GM19351 (cell line): Measurements from ENCODE around the gene PTPN14.
A peak's percentile ranks its signal among the peaks of the same experiment; 100 is the strongest.
"Not testable (repeated sequence)": the region's sequence is repeated elsewhere in the genome, so short reads cannot be mapped to it uniquely, and the experiment has no call there.

ENCODE experiments used
- ATAC-seq: cut with Tn5 transposase; IDR thresholded peaks from one replicate; pipeline ENCODE4 v1.9.1; 2021; ENCODE audit warnings: mild to moderate bottlenecking, moderate library complexity; ENCODE audit not compliant: unreplicated experiment

The PTPN14 gene

DNA sequence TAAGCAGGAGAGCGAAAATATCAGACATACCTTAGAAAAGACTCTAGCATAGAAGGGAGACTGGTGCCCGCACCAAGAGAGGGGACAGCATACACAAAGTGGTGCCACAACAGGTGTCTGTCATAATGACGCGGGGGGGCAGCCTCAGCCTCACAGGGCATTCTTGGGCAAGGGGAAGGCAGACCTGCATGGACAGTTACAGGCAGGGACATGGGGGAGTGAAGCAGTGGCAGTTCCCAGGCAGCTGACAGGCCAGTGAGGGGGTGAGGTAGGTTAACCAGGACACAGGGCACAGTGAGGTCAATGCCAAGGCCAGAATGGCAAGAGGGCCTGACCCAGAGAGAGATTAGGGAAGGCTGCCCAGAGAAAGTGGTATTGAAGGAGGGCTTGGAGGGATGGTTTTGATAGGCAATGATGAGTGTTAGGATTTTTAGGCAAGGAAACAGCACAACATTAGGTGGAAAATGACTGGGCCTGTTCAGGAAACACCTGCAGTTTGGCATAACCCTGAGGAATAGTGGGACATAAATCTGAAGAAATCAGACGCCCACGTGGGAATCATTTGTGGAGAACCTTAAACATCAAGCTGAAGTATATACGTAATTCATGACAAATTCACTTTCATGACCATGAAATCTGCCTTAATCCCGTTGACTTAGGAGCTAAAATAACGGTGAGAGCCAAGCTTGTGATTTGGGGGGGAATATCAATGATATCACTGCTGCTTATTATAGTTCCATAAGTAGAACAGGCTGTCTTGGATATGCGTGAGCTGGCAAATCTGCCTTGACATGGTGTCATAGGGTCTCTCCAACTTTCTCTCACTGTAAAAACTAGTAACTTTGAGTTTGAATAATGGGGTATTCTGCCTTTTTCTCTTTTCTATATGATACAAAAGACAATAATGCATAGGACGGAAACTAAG, 8.9 kb downstream of the PTPN14 start:
- no peak for ATAC-seq

DNA sequence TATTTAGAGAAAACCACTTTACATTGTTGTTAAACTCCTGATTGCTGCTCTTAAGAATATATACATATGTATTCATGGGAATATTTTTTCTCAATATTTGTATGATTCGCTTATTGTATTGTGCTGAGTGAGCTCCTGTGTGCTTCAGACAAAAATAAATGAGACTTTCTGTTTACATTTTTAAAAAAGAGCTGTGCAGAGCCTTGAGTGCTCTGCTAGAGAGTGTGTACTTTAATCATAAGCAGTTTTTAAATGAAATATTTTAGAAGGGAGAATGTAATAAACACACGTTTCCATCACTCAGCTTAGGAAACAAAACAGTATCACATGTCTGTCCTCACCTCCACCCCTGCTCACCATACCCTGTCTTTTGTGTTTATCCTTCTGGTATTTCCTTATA, 9.7 kb downstream of the PTPN14 start:
- no peak for ATAC-seq

DNA sequence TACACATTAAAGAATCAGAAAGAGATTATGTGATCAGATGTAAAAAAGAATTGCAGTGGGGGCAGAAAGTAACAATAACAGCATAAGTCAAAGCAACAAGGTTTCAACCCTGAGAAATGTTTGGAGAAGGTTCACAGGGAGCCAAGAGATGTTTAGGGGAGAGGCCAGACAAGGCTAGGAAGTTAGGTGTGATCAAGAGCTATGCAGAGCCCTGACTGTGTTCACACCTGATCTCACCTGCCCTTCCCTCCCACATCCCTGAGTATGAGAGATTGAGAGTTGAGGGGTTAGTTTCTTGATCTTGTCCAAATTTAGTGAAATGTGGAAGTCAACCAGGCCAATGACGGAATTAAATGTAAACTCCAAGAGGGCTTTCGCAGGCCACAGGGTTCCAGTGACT, 10.2 kb downstream of the PTPN14 start:
- no peak for ATAC-seq

DNA sequence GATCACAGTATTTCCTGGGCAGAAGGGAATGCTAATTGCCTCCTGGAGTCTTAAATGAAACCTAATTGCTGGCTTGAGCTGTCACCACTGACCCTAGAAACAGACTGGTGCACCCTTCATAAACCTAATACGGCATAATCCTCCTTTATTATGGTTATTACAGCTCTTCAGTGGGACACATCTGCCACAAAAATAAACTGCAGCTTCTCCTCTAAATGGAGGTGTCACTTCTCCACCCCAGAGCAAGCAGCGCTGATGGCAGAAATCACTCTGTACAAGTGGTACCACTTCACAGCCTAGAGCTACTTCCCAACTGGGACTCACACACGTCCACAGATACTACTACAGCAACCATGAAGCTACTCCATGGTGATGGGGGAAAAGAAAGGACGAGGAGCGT, 11.1 kb downstream of the PTPN14 start:
- ATAC-seq = no peak

DNA sequence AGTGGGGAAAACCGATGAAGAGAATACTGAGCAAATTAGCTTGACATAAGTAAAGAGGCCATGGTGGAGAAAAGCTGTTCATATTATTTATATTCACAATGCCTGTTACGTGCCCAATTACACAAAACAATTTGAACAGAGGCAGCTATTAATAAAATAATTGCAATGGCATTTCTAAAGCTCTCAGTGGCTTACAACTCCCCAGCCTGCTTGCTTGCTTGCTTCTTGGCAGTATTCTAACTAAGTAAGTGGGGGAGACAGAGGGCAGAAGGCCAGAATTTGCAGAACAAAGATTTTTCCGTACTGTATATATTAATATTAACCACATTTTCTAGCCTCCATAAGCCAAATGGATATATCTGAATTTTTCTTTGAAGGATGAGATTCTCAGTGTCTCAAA, 12.9 kb downstream of the PTPN14 start:
- ATAC-seq = no peak

DNA sequence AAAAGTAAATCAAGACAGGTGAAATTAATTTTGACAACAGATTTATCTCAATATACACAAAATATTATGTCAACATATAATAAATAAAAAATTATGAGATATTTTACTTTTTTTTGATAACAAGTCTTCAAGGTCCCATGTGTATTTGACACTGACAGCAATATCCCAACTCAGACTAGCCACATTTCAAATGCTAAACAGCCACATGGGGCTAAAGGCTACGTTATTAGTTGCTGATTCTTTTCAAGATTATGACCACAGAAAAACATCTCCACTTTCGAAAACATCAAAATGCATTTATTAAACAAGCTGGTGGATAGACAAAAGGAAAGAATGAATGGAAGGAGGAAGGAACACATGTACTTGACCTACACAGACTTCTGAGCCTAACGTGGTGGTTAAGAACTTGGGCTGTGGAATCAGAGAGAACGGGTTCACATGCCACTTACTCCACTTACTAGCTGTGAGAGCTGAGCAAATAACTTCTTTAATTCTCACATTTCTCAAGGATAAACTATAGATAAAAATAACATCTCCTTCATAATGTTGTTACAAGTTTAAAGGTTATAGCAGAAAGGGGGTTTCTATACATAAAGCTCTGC, 13.4 kb downstream of the PTPN14 start:
- no peak for ATAC-seq

DNA sequence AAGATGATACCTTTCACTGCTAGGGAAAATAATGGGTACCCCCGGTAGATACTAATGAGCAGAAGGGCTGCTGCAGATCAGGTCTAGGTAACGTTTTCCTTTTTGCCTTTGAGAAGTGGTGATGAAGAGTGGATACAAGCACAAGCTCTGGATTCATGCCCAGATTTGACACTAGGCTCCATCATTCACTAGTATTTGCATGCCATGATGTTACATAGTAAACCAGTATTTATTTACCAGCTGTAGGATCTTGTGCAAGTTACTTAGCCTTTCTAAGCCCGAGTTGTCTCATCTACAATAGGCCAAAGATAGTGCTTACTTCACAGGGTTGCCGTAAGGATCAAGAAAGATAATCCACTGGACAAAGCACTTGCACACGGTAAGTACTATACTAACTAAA, 14.2 kb downstream of the PTPN14 start:
- no peak for ATAC-seq

DNA sequence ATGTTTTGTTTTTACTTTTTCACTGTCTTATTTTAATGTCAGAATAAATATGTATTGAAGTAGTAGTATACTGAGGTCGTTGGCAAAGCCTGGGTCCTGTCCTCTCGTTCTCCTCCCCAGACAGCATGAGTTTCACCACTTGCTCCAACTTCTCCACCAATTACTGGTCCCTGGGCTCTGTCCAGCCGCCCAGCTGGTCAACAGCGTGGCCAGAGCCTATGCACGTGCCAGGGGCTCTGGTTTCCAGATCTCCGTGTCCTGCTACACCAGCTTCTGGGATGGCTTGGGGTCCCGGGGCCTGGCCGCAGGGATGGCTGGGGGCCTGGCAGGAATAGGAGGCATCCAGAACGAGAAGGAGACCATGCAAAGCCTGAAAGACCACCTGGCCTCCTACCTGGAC, 19.3 kb downstream of the PTPN14 start:
- no peak for ATAC-seq

DNA sequence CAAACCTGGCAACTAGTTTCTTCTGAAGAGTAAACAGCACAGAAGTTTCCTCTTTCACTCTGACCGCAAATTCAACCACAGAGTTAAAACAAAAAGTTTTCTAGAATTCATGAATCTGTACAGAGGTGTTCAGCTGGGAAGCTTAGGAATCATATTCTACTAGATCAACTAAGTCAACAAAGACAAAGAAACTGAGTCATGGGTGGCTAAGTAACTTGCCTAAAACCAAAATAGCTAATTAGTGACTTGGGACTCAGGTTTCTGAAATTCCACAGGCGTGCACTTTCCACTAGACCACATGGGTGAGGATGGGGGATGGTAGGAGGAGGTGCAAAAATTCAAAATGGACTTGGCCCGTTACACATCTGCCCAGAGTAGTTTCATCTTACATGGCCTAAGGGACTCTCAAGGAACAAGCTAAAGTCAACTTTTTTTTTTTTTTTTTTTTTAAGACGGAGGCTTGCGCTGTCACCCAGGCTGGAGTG, 25.8 kb downstream of the PTPN14 start:
- ATAC-seq = peak; percentile 59

DNA sequence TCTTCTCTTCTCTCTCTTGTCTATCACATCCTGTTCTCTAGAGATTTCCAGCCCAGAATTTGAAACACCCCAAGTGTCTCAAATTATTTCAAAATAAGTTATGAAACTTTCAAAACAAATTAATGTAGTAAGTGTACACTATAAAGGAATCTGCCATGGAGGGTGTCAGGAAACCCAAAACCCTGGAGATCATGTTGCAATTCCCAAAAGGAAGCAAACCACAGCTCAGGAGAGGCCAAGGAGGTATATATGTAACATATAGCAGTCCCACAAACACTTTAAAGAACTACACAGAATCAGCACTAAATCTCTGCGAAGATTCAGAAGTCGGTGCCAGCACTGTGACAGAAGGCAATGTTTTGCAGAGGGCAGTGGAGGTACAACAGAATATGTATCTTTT, 26.6 kb downstream of the PTPN14 start:
- ATAC-seq = no peak

DNA sequence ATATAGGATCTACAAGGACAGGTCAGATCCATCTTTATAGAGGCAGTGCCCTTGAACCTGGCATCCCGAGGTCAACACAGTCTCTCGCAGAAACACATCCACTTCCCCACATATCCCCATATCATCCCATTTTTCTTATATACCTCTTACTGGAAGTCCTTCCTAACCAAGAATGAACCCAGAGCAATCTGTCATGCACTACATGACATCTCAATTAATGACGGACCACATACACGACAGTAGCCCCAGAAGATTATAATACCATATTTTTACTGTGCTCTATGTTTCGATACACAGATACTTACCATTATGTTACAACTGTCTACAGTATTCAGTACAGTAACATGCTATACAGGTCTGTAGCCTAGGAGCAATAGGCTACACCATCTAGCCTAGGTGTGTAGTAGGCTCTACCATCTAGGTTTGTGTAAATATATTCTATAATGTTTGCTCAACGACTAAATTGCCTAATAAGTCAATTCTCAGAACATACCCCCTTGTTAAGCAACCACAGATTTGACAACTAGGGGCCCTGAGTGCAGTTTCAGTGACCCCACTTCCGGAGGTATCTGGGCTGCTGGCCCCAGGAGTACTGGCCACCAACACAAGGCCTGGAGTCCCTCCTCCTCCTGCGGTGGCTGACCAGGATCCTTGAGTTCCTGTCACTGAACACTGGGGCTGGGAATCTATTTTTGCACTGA, 28.1 kb downstream of the PTPN14 start:
- no peak for ATAC-seq

DNA sequence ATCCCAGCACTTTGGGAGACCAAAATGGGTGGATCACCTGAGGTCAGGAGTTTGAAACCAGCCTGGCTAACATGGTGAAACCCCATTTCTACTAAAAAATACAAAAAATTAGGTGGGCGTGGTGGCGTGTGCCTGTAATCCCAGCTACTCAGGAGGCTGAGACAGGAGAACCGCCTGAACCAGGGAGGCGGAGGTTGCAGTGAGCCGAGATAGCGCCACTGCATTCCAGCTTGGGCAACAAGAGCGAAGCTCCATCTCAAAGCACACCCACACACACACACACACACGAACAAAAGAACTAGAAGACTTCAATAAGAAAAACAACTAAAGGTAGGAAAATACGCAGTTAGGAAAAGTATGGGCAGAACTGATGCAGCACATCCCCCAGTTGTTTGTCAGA, 29.9 kb downstream of the PTPN14 start:
- ATAC-seq = not testable (repeated sequence)

DNA sequence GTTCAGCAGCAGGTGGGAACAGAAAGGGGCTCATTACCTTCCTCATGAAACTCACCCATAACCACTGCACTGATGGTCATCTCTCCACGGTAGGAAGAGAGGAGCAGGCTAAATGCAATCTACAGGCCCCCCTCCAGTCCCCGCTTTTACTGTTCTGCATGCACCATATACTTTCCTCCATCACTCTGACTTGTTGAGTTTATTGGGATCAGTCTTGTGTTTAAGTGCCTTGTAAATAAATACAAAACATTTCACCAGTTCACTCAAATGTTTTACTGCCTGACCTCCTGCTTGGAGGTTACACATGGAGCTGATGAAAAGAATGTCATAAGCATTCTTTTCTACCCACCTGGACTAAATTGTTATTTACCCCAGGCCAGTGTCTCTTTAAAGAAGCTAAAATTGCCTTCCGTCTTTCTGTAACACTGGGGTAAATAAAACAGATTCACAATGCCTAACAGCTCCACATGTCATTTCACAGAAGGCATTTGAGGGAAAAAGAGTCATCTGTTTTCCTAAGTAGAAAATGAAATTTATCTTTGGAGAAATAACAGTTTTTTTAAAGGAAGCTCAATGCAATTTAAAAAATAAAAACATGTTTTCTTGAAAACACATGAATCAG, 30.7 kb downstream of the PTPN14 start:
- ATAC-seq = no peak

DNA sequence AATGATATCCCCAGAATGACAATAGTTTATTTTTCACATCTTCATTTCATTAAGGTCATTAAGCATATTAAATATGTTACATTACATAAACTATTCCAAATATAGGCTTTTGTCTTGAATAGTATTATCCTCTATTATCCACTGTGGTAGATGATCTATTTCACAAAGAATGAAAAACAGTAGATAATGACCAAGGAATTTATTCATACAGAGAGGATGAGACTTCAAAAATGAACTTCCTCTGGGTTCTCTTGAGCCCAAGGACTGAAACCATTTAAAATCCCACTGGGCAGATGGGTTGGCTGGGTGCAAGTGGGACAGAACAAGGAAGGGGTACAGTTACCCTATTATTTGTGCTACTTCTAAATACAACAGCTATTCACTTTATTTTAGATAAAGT, 33.0 kb downstream of the PTPN14 start:
- ATAC-seq = no peak

DNA sequence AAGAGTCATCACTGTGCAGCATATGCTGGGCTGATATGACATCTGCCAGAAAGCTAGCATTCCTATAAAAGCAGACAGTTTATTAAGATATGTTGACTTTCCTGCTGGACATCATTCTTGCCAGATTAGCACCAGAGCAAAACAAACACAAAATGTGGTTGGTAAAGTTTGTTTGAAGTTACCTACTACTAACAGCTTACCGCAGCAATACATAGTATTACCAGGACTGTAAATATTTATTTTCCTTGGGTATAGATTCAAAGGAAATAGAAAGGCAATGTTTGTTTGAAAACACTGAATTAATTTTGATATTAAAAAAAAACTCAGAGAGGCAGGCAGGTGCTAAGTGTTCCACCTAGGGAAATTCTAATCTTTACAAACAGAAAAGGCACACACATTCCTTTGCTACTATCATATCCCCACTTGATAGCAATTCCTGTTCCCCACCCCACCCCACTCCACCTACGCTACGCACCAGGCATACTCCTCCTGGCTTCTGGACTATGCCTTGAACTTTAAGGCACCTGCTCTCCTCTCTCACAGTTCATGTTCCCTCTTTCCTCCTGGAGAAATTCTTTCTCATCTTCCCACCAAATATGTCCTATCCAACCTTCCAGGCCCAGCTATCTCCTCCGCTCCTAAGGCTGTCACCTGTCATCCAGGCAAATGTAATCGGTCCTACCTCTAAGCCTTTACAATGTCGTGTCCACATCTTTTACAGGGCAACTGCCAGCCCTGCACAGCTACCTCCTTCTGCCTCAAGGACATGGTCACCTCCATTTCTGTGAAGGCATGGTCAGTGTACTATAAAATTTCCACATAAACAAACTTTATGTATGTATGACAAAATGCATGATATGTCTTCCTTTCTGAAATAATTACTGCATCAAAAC, 34.7 kb downstream of the PTPN14 start:
- ATAC-seq = no peak

DNA sequence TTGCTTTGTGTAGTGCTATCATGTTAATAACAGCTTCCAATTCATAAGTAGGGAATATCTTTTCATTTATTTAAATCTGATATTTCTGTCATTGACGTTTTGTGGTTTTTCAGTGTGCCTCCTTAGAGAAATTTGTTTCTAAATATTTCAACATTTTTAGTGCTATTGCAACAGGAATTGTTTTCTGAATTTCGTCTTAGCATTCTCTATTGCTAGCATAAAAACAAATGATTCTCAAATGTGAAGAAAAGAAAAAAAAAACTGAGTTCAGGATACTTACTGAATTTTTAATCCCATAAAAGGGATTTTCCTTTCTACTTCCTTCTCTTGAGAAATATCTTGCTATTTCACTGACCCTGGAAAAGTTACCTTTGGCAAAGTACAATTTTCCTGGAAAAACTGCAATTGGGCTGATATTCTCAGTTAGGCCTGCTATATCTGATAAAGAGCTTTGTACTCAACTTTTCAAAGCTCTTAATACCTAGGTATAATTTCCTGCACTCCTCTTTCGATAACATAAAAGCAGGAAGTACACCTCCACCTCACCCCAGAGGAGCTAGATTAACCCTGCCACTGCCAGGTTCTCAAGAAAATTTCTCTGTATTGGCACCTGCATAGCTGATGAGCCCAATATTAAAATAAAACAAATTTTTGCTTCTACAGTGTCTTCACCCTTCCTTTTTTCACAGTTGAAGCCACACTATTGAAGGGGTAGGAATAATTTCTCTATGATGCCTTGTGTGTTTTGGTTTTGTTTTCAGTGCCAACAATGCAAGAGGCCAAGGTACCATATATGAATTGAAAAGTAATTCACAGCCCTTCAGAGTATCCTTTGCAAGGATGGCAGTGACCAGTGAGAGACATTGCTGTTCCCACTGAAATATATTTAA, 35.6 kb downstream of the PTPN14 start:
- no peak for ATAC-seq

DNA sequence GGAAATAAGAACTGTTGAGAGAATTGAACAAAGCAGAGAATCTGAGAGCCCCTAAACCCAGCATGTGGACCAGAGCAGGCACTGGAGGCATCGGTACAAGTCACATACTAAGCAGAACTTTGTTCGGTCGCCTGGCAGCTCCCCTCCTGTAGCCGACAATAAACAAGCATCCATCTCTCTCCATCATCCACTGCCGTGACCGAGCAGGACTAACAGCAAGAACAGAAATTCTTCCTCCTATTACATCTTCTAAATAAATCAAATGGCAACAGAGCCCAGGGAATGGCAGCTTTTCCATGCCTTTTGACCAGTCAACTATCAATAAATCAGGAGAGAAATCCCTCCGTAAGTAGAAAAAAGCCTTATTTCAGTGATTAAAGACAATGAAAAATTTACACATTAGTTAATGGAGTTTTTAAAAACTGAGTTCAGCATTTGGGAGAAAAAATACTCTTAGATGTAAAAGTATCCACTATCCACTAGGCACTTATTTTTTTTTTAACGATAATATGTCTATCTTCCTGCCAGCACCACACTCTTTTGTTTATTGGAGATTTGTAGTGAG, 36.5 kb downstream of the PTPN14 start:
- ATAC-seq = no peak

DNA sequence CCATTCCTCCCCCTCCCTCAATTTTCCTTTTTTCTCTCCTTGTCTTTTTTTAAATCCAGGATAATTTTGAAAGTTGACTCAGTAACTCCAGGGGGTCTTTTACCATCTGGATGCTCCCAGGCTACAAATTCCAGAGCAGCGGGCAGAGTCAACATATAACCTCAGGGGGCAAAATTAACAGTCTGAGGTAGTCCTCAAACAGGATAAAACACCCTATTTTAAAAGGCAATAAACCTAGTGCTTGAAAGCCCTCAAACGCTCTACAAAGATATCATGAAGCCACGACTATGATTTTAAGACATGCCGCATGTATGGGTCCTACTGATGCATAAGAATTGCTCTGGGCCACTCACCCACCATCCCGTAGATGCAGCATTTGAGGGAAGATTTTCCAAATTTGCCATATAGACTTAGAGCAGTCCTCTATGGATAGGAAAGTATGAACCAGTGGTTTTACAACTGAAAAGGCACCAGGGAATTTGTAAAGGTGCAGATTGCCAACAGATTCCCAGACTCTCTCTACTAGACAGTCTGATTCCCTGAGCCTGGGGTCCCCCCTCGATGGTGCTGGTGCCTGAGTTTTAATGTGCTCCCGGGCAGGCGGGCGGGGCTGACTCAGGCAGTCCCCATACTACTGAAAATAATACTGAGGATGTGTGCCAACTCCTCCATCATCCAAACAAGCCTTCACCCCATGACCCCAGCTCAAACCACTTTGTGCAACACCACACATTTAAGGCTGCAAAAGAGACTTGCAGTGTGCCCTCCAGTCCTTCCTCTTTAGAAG, 37.2 kb downstream of the PTPN14 start:
- ATAC-seq = no peak
